NCI-H128 (cell line): ENCODE results near the gene KCNJ18.
"Not testable (repeated sequence)": the region's sequence is repeated elsewhere in the genome, so short reads cannot be mapped to it uniquely, and the experiment has no call there.

Experiments used
- DNase-seq: peaks from one replicate; lab custom pipeline; 2025; ENCODE audit not compliant: unreplicated experiment; lab: John Stamatoyannopoulos, UW

Gene KCNJ18

GRCh38 chr17:21683897-21684296 lies 8.4 kb upstream of the KCNJ18 start:
- DNase-seq: not testable (repeated sequence)

- not testable (repeated sequence) for DNase-seq
Measured at GRCh38 chr17:21684384-21684783, 7.9 kb upstream of the KCNJ18 start.

GRCh38 chr17:21685061-21685795 lies 7.1 kb upstream of the KCNJ18 start:
- not testable (repeated sequence) for DNase-seq

GRCh38 chr17:21686165-21687015 lies 5.9 kb upstream of the KCNJ18 start:
- DNase-seq: no peak

GRCh38 chr17:21687136-21687953 lies 5.0 kb upstream of the KCNJ18 start:
- no peak for DNase-seq

- no peak for DNase-seq
Measured at GRCh38 chr17:21688293-21688949, 3.9 kb upstream of the KCNJ18 start.

GRCh38 chr17:21689604-21690003 lies 2.7 kb upstream of the KCNJ18 start:
- DNase-seq: no peak

GRCh38 chr17:21690811-21691210 lies 1.5 kb upstream of the KCNJ18 start:
- not testable (repeated sequence) for DNase-seq

GRCh38 chr17:21691481-21691880 lies 842 bp upstream of the KCNJ18 start:
- not testable (repeated sequence) for DNase-seq

GRCh38 chr17:21692704-21693065 lies 362 bp downstream of the KCNJ18 start:
- DNase-seq: not testable (repeated sequence)

GRCh38 chr17:21693391-21693796 lies 1.1 kb downstream of the KCNJ18 start:
- DNase-seq: not testable (repeated sequence)

GRCh38 chr17:21693937-21694336 lies 1.6 kb downstream of the KCNJ18 start:
- not testable (repeated sequence) for DNase-seq

GRCh38 chr17:21696227-21696626 lies 3.9 kb downstream of the KCNJ18 start:
- not testable (repeated sequence) for DNase-seq

- DNase-seq: not testable (repeated sequence)
Measured at GRCh38 chr17:21696842-21697507, 4.7 kb downstream of the KCNJ18 start.

- not testable (repeated sequence) for DNase-seq
Measured at GRCh38 chr17:21697508-21697860, 5.2 kb downstream of the KCNJ18 start.

- DNase-seq: not testable (repeated sequence)
Measured at GRCh38 chr17:21698437-21699075, 6.2 kb downstream of the KCNJ18 start.

- DNase-seq: not testable (repeated sequence)
Measured at GRCh38 chr17:21699124-21699523, 6.8 kb downstream of the KCNJ18 start.

- DNase-seq: not testable (repeated sequence)
Measured at GRCh38 chr17:21699573-21700236, 7.4 kb downstream of the KCNJ18 start.

- not testable (repeated sequence) for DNase-seq
Measured at GRCh38 chr17:21701090-21701489, 8.8 kb downstream of the KCNJ18 start.
